Measurements from ENCODE around the gene BRI3. TPM values are rescaled to one million over a fixed set of nuclear protein-coding genes. Genes with fewer than 3 reads are reported as not detected.
A peak's percentile ranks its signal among the peaks of the same experiment; 100 is the strongest.

Gene BRI3
- total and polyA plus RNA-seq, 2 of the 13 experiments (the other 11 are each of a cell fraction or from before 2014, with no cell fraction given): 54.0 to 103 TPM

DNA sequence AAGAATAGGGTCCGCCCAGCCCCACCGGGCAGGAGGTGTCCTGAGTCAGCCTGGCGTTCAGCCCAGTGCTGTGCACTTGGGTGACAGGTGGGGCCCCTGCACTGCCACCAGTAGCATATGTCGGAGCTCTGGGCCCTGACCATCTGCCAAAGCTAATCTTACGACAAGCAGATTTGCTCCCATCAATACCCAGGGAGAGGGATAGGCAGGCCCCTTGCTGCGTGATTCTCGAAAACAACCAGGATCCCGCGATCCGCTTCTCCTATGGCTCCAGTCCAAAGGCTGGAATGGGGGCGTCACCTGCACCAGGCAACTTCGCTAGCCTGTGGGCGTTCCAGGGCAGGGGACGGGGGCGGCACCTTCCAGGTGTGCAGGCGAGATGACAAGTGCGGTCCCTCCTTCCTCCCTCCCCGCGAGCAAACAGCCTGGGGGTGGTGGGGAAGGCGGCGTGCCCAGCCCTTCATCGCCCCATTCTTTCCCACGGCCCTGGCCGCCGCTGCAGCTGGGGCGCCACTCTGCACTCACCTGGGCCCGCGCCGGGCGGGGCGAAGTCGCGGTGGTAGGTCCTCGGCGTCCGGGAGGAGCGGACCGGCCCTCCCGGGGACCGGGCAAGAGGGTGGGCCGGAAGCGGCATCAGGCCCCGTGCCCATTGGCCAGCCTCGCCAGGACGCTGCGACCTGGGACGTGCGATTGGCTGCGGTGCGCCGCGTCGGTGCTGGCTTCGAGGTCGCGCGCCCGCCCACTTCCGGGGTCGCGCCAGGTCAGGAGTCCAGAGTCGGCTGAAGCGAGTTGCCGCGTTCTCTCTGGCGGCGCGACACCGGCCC is 29.7 kb upstream of the BRI3 start, which contains the start of gene TECPR1 (continued):
- TF ChIP-seq, protein P1, sequence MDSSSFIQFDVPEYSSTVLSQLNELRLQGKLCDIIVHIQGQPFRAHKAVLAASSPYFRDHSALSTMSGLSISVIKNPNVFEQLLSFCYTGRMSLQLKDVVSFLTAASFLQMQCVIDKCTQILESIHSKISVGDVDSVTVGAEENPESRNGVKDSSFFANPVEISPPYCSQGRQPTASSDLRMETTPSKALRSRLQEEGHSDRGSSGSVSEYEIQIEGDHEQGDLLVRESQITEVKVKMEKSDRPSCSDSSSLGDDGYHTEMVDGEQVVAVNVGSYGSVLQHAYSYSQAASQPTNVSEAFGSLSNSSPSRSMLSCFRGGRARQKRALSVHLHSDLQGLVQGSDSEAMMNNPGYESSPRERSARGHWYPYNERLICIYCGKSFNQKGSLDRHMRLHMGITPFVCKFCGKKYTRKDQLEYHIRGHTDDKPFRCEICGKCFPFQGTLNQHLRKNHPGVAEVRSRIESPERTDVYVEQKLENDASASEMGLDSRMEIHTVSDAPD (CRISPR knock-in tag; IDR thresholded peaks at IDR 0.05): no peak
- TF ChIP-seq AGO1 (IDR thresholded peaks at IDR 0.05; ENCODE audit: low read depth, low read length, poor library complexity, severe bottlenecking) (no peak), FOSL1 (CRISPR knock-in tag; IDR thresholded peaks at IDR 0.05; ENCODE audit: borderline replicate concordance) (no peak), ZNF331 (CRISPR knock-in tag; IDR thresholded peaks at IDR 0.05) (peak; percentile 44; the same call in 1 of the 2 replicates), ZNF30 (CRISPR knock-in tag; IDR thresholded peaks at IDR 0.05) (0 out of 2 replicates have a peak, but pooled peaks have one; percentile 21), ZNF260 (CRISPR knock-in tag; IDR thresholded peaks at IDR 0.05; ENCODE audit: borderline replicate concordance, low read depth) (no peak), SP5 (CRISPR knock-in tag; IDR thresholded peaks at IDR 0.05; ENCODE audit: borderline replicate concordance, low read depth) (peak; percentile 69), BRCA1 (CRISPR knock-in tag; IDR thresholded peaks at IDR 0.05) (no peak), ZSCAN21 (CRISPR knock-in tag; IDR thresholded peaks at IDR 0.05; ENCODE audit: borderline replicate concordance) (no peak; the same call in 1 of the 2 replicates), KMT2B (CRISPR knock-in tag; IDR thresholded peaks at IDR 0.05) (peak; percentile 72; the same call in 1 of the 2 replicates), HOXA3 (CRISPR knock-in tag; IDR thresholded peaks at IDR 0.05) (peak; percentile 76), EEA1 (CRISPR knock-in tag; IDR thresholded peaks at IDR 0.05; ENCODE audit: borderline replicate concordance) (peak; percentile 85; the same call in 1 of the 2 replicates), NFATC3 (CRISPR knock-in tag; IDR thresholded peaks at IDR 0.05) (no peak), RAD21 (CRISPR knock-in tag; IDR thresholded peaks at IDR 0.05) (0 out of 2 replicates have a peak, but pooled peaks have one; percentile 26), GABPA (IDR thresholded peaks at IDR 0.05; ENCODE audit: low read depth, low read length) (peak; percentile 89), GABPA (CRISPR knock-in tag; IDR thresholded peaks at IDR 0.05; ENCODE audit: low read depth) (peak; percentile 82), SIN3A (IDR thresholded peaks at IDR 0.05; ENCODE audit: borderline replicate concordance, low read depth, low read length) (0 out of 2 replicates have a peak, but pooled peaks have one; percentile 18), NR2F6 (IDR thresholded peaks at IDR 0.05) (peak; percentile 30; the same call in 1 of the 2 replicates), NR2F6 (CRISPR knock-in tag; IDR thresholded peaks at IDR 0.05) (peak; percentile 94), PHF5A (CRISPR knock-in tag; IDR thresholded peaks at IDR 0.05; ENCODE audit: low read depth, unreplicated experiment) (no peak), SRSF1 (optimal IDR thresholded peaks at IDR 0.05; ENCODE audit: low read depth, low read length) (peak; percentile 31), ZNF644 (CRISPR knock-in tag; IDR thresholded peaks at IDR 0.05; ENCODE audit: low read depth) (no peak)
- TF ChIP-seq, protein P2, sequence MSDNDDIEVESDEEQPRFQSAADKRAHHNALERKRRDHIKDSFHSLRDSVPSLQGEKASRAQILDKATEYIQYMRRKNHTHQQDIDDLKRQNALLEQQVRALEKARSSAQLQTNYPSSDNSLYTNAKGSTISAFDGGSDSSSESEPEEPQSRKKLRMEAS (IDR thresholded peaks at IDR 0.05): peak; percentile 80
- TF ChIP-seq, protein P3, sequence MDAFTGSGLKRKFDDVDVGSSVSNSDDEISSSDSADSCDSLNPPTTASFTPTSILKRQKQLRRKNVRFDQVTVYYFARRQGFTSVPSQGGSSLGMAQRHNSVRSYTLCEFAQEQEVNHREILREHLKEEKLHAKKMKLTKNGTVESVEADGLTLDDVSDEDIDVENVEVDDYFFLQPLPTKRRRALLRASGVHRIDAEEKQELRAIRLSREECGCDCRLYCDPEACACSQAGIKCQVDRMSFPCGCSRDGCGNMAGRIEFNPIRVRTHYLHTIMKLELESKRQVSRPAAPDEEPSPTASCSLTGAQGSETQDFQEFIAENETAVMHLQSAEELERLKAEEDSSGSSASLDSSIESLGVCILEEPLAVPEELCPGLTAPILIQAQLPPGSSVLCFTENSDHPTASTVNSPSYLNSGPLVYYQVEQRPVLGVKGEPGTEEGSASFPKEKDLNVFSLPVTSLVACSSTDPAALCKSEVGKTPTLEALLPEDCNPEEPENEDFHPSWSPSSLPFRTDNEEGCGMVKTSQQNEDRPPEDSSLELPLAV (CRISPR knock-in tag; conservative IDR thresholded peaks at IDR 0.05; ENCODE audit: low read depth): no peak
- TF ChIP-seq, protein P4, sequence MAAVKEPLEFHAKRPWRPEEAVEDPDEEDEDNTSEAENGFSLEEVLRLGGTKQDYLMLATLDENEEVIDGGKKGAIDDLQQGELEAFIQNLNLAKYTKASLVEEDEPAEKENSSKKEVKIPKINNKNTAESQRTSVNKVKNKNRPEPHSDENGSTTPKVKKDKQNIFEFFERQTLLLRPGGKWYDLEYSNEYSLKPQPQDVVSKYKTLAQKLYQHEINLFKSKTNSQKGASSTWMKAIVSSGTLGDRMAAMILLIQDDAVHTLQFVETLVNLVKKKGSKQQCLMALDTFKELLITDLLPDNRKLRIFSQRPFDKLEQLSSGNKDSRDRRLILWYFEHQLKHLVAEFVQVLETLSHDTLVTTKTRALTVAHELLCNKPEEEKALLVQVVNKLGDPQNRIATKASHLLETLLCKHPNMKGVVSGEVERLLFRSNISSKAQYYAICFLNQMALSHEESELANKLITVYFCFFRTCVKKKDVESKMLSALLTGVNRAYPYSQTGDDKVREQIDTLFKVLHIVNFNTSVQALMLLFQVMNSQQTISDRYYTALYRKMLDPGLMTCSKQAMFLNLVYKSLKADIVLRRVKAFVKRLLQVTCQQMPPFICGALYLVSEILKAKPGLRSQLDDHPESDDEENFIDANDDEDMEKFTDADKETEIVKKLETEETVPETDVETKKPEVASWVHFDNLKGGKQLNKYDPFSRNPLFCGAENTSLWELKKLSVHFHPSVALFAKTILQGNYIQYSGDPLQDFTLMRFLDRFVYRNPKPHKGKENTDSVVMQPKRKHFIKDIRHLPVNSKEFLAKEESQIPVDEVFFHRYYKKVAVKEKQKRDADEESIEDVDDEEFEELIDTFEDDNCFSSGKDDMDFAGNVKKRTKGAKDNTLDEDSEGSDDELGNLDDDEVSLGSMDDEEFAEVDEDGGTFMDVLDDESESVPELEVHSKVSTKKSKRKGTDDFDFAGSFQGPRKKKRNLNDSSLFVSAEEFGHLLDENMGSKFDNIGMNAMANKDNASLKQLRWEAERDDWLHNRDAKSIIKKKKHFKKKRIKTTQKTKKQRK (IDR thresholded peaks at IDR 0.05; ENCODE audit: low read length): no peak
